Cerebellar cortex (tissue), 1 donor: ENCODE results near the gene LHPP.

ENCODE experiments used
- DNase-seq: peaks from one replicate; pipeline ENCODE4 v3.0.0-alpha.2; 2015; ENCODE audit warnings: low spot score

The LHPP gene

GRCh38 chr10:124595143-124595883 is 133.7 kb downstream of the LHPP start:
- DNase-seq, result no peak

- no peak for DNase-seq
Measured at GRCh38 chr10:124596116-124596785, 134.6 kb downstream of the LHPP start.

GRCh38 chr10:124596962-124597845 is 135.6 kb downstream of the LHPP start:
- no peak for DNase-seq

GRCh38 chr10:124597846-124598165 is 136.2 kb downstream of the LHPP start:
- no peak for DNase-seq

GRCh38 chr10:124598196-124598595 is 136.6 kb downstream of the LHPP start:
- DNase-seq, result no peak

- no peak for DNase-seq
Measured at GRCh38 chr10:124598773-124599587, 137.4 kb downstream of the LHPP start.

- no peak for DNase-seq
Measured at GRCh38 chr10:124599588-124600050, 138.0 kb downstream of the LHPP start.

- DNase-seq, result no peak
Measured at GRCh38 chr10:124600051-124600880, 138.6 kb downstream of the LHPP start.

- DNase-seq, result no peak
Measured at GRCh38 chr10:124601016-124601415, 139.4 kb downstream of the LHPP start.

- DNase-seq, result no peak
Measured at GRCh38 chr10:124601431-124602120, 140.0 kb downstream of the LHPP start.

- DNase-seq, result no peak
Measured at GRCh38 chr10:124602121-124602561, 140.5 kb downstream of the LHPP start.

- DNase-seq, result no peak
Measured at GRCh38 chr10:124602646-124603365, 141.2 kb downstream of the LHPP start.

GRCh38 chr10:124603376-124604213 is 142.0 kb downstream of the LHPP start:
- DNase-seq, result no peak

GRCh38 chr10:124604214-124605000 is 142.8 kb downstream of the LHPP start:
- DNase-seq, result no peak

- no peak for DNase-seq
Measured at GRCh38 chr10:124605001-124605370, 143.4 kb downstream of the LHPP start.

GRCh38 chr10:124605481-124605855 is 143.8 kb downstream of the LHPP start:
- DNase-seq, result no peak

GRCh38 chr10:124605856-124606812 is 144.5 kb downstream of the LHPP start:
- DNase-seq, result no peak
